HG02885 (cell line): Measurements from ENCODE around the gene MTRF1.
A peak's percentile ranks its signal among the peaks of the same experiment; 100 is the strongest.

Source experiments
- ATAC-seq: cut with Tn5 transposase; IDR thresholded peaks from one replicate; pipeline ENCODE4 v1.9.1; 2021; ENCODE audit warnings: mild to moderate bottlenecking; ENCODE audit not compliant: unreplicated experiment, poor library complexity

Gene MTRF1

GRCh38 chr13:41231025-41231677 lies 32.2 kb downstream of the MTRF1 start:
- ATAC-seq: no peak

GRCh38 chr13:41229356-41229755 lies 34.0 kb downstream of the MTRF1 start:
- ATAC-seq: no peak

- no peak for ATAC-seq
These were observed 39.0 kb downstream of the MTRF1 start for GRCh38 chr13:41224113-41225110.

- ATAC-seq: peak; percentile 80
These were observed 41.0 kb downstream of the MTRF1 start for GRCh38 chr13:41222259-41222852.

- ATAC-seq: no peak
These were observed 43.0 kb downstream of the MTRF1 start for GRCh38 chr13:41220401-41220800.

GRCh38 chr13:41216160-41216559 lies 47.2 kb downstream of the MTRF1 start:
- no peak for ATAC-seq

GRCh38 chr13:41213919-41214318 lies 49.5 kb downstream of the MTRF1 start:
- ATAC-seq: no peak

GRCh38 chr13:41213316-41213715 lies 50.1 kb downstream of the MTRF1 start:
- no peak for ATAC-seq

- ATAC-seq: no peak
These were observed 50.5 kb downstream of the MTRF1 start for GRCh38 chr13:41212881-41213280.

- ATAC-seq: no peak
These were observed 52.3 kb downstream of the MTRF1 start for GRCh38 chr13:41211062-41211461.

- ATAC-seq: no peak
These were observed 56.9 kb downstream of the MTRF1 start for GRCh38 chr13:41206467-41206866.

- no peak for ATAC-seq
These were observed 59.6 kb downstream of the MTRF1 start for GRCh38 chr13:41203810-41204209.

GRCh38 chr13:41200126-41200525 lies 63.2 kb downstream of the MTRF1 start:
- no peak for ATAC-seq

GRCh38 chr13:41199526-41199925 lies 63.9 kb downstream of the MTRF1 start:
- ATAC-seq: peak; percentile 80

- no peak for ATAC-seq
These were observed 64.3 kb downstream of the MTRF1 start for GRCh38 chr13:41199079-41199478.

- no peak for ATAC-seq
These were observed 66.8 kb downstream of the MTRF1 start for GRCh38 chr13:41196620-41197019.

- ATAC-seq: no peak
These were observed 67.4 kb downstream of the MTRF1 start for GRCh38 chr13:41196011-41196410.

GRCh38 chr13:41193919-41194824 lies 69.2 kb downstream of the MTRF1 start, which contains the start of gene KBTBD7:
Gene KBTBD7, minus strand, starts transcription at chr13:41194569. Its CDS starts 312 bp downstream, at chr13:41194257.
- ATAC-seq: peak; percentile 97

- no peak for ATAC-seq
These were observed 69.9 kb downstream of the MTRF1 start for GRCh38 chr13:41193469-41193868.

- no peak for ATAC-seq
These were observed 74.8 kb downstream of the MTRF1 start for GRCh38 chr13:41188584-41188983.
